Smooth muscle cell (in vitro differentiated cells): ENCODE measurements around the gene AZIN2. TPM values are rescaled to one million over a fixed set of nuclear protein-coding genes. Genes with fewer than 3 reads are reported as not detected.
A peak's percentile ranks its signal among the peaks of the same experiment; 100 is the strongest.

ENCODE experiments used
- DNase-seq: peaks from one replicate; lab custom pipeline; 2025; ENCODE audit not compliant: unreplicated experiment; lab: John Stamatoyannopoulos, UW
- H2AFZ ChIP-seq: fragments of 200-600 bp; sonication (generic); 2 replicates; pipeline ENCODE4 v1.6.0; 2016; ENCODE audit warnings: antibody characterized with exemption, low read depth, mild to moderate bottlenecking
- H3F3A ChIP-seq: fragments of 200-600 bp; sonication (generic); 2 replicates; pipeline ENCODE4 v1.6.0; 2017; ENCODE audit warnings: antibody characterized with exemption, low read depth
- H3K27ac ChIP-seq: fragments of 200-600 bp; sonication (generic); 2 replicates; pipeline ENCODE4 v1.5.1; 2016; ENCODE audit warnings: low read depth, mild to moderate bottlenecking
- H3K27me3 ChIP-seq: fragments of 200-600 bp; sonication (generic); 2 replicates; pipeline ENCODE4 v1.6.1; 2016; ENCODE audit warnings: low read depth, mild to moderate bottlenecking
- H3K36me3 ChIP-seq: fragments of 200-600 bp; sonication (generic); 2 replicates; pipeline ENCODE4 v1.5.1; 2016; ENCODE audit warnings: low read depth
- H3K4me1 ChIP-seq: fragments of 200-600 bp; sonication (generic); 2 replicates; pipeline ENCODE4 v1.5.1; 2016; ENCODE audit warnings: low read depth
- H3K4me2 ChIP-seq: fragments of 200-600 bp; sonication (generic); 2 replicates; pipeline ENCODE4 v1.6.0; 2016; ENCODE audit warnings: mild to moderate bottlenecking
- H3K4me3 ChIP-seq: fragments of 200-600 bp; sonication (generic); 2 replicates; pipeline ENCODE4 v1.5.1; 2016; ENCODE audit warnings: mild to moderate bottlenecking
- H3K79me2 ChIP-seq: fragments of 200-600 bp; sonication (generic); 2 replicates; pipeline ENCODE4 v1.6.0; 2016; ENCODE audit warnings: low read depth, mild to moderate bottlenecking
- H3K9ac ChIP-seq: fragments of 200-600 bp; sonication (generic); 2 replicates; pipeline ENCODE4 v1.6.0; 2016; ENCODE audit warnings: low read depth
- H3K9me3 ChIP-seq: fragments of 200-600 bp; sonication (generic); replicated peaks from 2 replicates; pipeline ENCODE4 v1.5.1; 2016; ENCODE audit warnings: low read depth
- H4K20me1 ChIP-seq: fragments of 200-600 bp; sonication (generic); 2 replicates; pipeline ENCODE4 v1.6.0; 2016; ENCODE audit warnings: low read depth
- CTCF ChIP-seq: fragments of 200-600 bp; sonication (generic); IDR thresholded peaks from 2 replicates; pipeline ENCODE4 v1.5.1; 2017; ENCODE audit warnings: borderline replicate concordance, mild to moderate bottlenecking, antibody characterized with exemption; ENCODE audit not compliant: insufficient read depth, poor library complexity, severe bottlenecking
- WGBS: methylation state at CpG from one replicate; pipeline ENCODE4 v1.1.7; 2016; ENCODE audit warnings: low lambda C conversion rate; 5-methylcytosine and 5-hydroxymethylcytosine counted together
- polyA plus RNA-seq: library from polyadenylated mRNA; unstranded; fragments of >200 nt; fragmentation: Nextera tagmentation; extraction: Ambion mirVana; gene quantifications from 2 replicates; pipeline ENCODE4 v1.2.1, GENCODE V29; 2016
- total RNA-seq: library from RNA; depleted of rRNA; stranded (reverse); fragments of >200 nt; gene quantifications from 2 replicates; pipeline ENCODE4 v1.2.3, GENCODE V29; 2014

AZIN2 gene
- total and polyA plus RNA-seq, 2 experiments from 2014 or later = 7.9 to 33.5 TPM

GRCh38 chr1:33094486-33094885, 13.5 kb downstream of the AZIN2 start:
- H3K9ac ChIP-seq = no peak overlapping the region
- H4K20me1 ChIP-seq = no peaks in the 10 kb centered on the region
- no peaks in the 10 kb centered on the region for H3K4me1 ChIP-seq
- WGBS = 94% methylated on average over 11 of the region's 11 CpGs
- no peak for TF ChIP-seq CTCF
- no peak overlapping the region for H3K4me2 ChIP-seq
- no peak overlapping the region for H3K4me3 ChIP-seq
- H3K36me3 ChIP-seq = no peaks in the 10 kb centered on the region
- DNase-seq = no peak
- H3K9me3 ChIP-seq = no peaks in the 10 kb centered on the region
- H3K79me2 ChIP-seq = no peaks in the 10 kb centered on the region
- H3K27me3 ChIP-seq = no peaks in the 10 kb centered on the region
- no peak overlapping the region for H3K27ac ChIP-seq
- no peak overlapping the region for H2AFZ ChIP-seq
- peaks cover 11% of the 10 kb centered on the region for H3F3A ChIP-seq

GRCh38 chr1:33094971-33095604, 14.1 kb downstream of the AZIN2 start:
- Histone ChIP-seq H3K36me3 (no peaks in the 10 kb centered on the region), H3F3A (peaks cover 15% of the 10 kb centered on the region), H2AFZ (no peak overlapping the region), H3K4me2 (no peak overlapping the region), H3K4me1 (peaks cover 5% of the 10 kb centered on the region), H3K9me3 (no peaks in the 10 kb centered on the region), H3K79me2 (no peaks in the 10 kb centered on the region), H3K27me3 (no peaks in the 10 kb centered on the region), H3K27ac (no peak overlapping the region), H3K4me3 (no peak overlapping the region), H4K20me1 (peaks cover 3% of the 10 kb centered on the region), H3K9ac (no peak overlapping the region)
- TF ChIP-seq CTCF = peak; percentile 98
- peak; percentile 12 for DNase-seq
- 22% methylated on average over 10 of the region's 10 CpGs for WGBS

GRCh38 chr1:33096363-33097005, 15.5 kb downstream of the AZIN2 start:
- Histone ChIP-seq H3F3A (peaks cover 21% of the 10 kb centered on the region), H3K36me3 (no peaks in the 10 kb centered on the region), H3K27me3 (no peaks in the 10 kb centered on the region), H3K4me1 (peaks cover 10% of the 10 kb centered on the region), H3K4me2 (peak overlapping the region; percentile 15), H3K27ac (peak overlapping the region; percentile 89), H4K20me1 (peaks cover 3% of the 10 kb centered on the region), H3K4me3 (no peak overlapping the region), H3K79me2 (no peaks in the 10 kb centered on the region), H3K9me3 (no peaks in the 10 kb centered on the region), H3K9ac (no peak overlapping the region), H2AFZ (no peak overlapping the region)
- no peak for TF ChIP-seq CTCF
- WGBS = 77% methylated on average over 7 of the region's 7 CpGs
- DNase-seq = no peak

- no peak overlapping the region for H2AFZ ChIP-seq
- no peaks in the 10 kb centered on the region for H3K79me2 ChIP-seq
- peak overlapping the region; percentile 89 for H3K27ac ChIP-seq
- H3K4me1 ChIP-seq = peaks cover 10% of the 10 kb centered on the region
- H3F3A ChIP-seq = peaks cover 21% of the 10 kb centered on the region
- no peak overlapping the region for H3K9ac ChIP-seq
- H3K4me2 ChIP-seq = no peak overlapping the region
- no peaks in the 10 kb centered on the region for H3K27me3 ChIP-seq
- TF ChIP-seq CTCF = no peak
- no peaks in the 10 kb centered on the region for H3K9me3 ChIP-seq
- peaks cover 3% of the 10 kb centered on the region for H4K20me1 ChIP-seq
- no peaks in the 10 kb centered on the region for H3K36me3 ChIP-seq
- 96% methylated on average over 3 of the region's 3 CpGs for WGBS
- no peak for DNase-seq
- H3K4me3 ChIP-seq = no peak overlapping the region
Observed at GRCh38 chr1:33097137-33097611, 16.2 kb downstream of the AZIN2 start.
